Activated CD4-positive, alpha-beta memory T cell treated with anti-CD3 and anti-CD28 coated beads, Interleukin-2, amount 10 ng/mL, durations not matched to agents 7 days and 5 days (primary cell): ENCODE results near the gene VTI1A. TPM values are rescaled to one million over a fixed set of nuclear protein-coding genes. Genes with fewer than 3 reads are reported as not detected.
A peak's percentile ranks its signal among the peaks of the same experiment; 100 is the strongest.

Experiments used
- CTCF ChIA-PET: fragments of 350-600 bp; sonication (Branson Sonifier 250); formaldehyde crosslinking; loops from one replicate; lab custom pipeline; 2021; ENCODE audit warnings: antibody characterized with exemption, inconsistent platforms; lab: Charles Lee
- POLR2A ChIA-PET: fragments of 350-600 bp; sonication (Branson Sonifier 250); formaldehyde crosslinking; loops from one replicate; lab custom pipeline; 2021; ENCODE audit warnings: antibody characterized with exemption; lab: Charles Lee
- DNase-seq: peaks from one replicate; pipeline ENCODE4 v3.0.0-alpha.2; 2020
- H3K27ac Mint-ChIP-seq: one replicate; pipeline ENCODE4 v1.8.0; 2021; ENCODE audit warnings: mild to moderate bottlenecking, mixed read lengths
- H3K27me3 Mint-ChIP-seq: one replicate; pipeline ENCODE4 v1.8.0; 2021; ENCODE audit warnings: mixed read lengths
- H3K36me3 Mint-ChIP-seq: one replicate; pipeline ENCODE4 v1.8.0; 2021; ENCODE audit warnings: low read depth, mixed read lengths
- H3K4me1 Mint-ChIP-seq: one replicate; pipeline ENCODE4 v1.8.0; 2021; ENCODE audit warnings: mixed read lengths
- H3K4me3 Mint-ChIP-seq: one replicate; pipeline ENCODE4 v1.8.0; 2021; ENCODE audit warnings: mild to moderate bottlenecking, mixed read lengths
- H3K9me3 Mint-ChIP-seq: one replicate; pipeline ENCODE4 v1.8.0; 2021; ENCODE audit warnings: mixed read lengths
- total RNA-seq, 2 experiments: library from RNA; stranded (reverse); gene quantifications; one replicate each; pipeline ENCODE4 v1.2.3, GENCODE V29; 2021

The VTI1A gene
- total RNA-seq, 2 experiments from 2014 or later: 32.9 to 37.3 TPM

GRCh38 chr10:112429654-112430230 lies 17.3 kb upstream of the VTI1A start:
- H3K4me3 Mint-ChIP-seq: no peak overlapping the region
- CTCF ChIA-PET: interaction anchor here (0.9 to 1.1 kb wide), 2 partner anchors 11 to 16 kb away, joined by 3 read pairs; no protein-coding TSS in a partner anchor
- no peaks in the 10 kb centered on the region for H3K9me3 Mint-ChIP-seq
- H3K36me3 Mint-ChIP-seq: peaks cover 63% of the 10 kb centered on the region
- POLR2A ChIA-PET: interaction anchor here (1.1 to 1.7 kb wide), 2 partner anchors 16 to 17 kb away, joined by 3 to 7 read pairs; partner anchors contain the start of genes VTI1A and ZDHHC6
- H3K4me1 Mint-ChIP-seq: no peaks in the 10 kb centered on the region
- no peak overlapping the region for H3K27ac Mint-ChIP-seq
- no peaks in the 10 kb centered on the region for H3K27me3 Mint-ChIP-seq
- no peak for DNase-seq

DNA sequence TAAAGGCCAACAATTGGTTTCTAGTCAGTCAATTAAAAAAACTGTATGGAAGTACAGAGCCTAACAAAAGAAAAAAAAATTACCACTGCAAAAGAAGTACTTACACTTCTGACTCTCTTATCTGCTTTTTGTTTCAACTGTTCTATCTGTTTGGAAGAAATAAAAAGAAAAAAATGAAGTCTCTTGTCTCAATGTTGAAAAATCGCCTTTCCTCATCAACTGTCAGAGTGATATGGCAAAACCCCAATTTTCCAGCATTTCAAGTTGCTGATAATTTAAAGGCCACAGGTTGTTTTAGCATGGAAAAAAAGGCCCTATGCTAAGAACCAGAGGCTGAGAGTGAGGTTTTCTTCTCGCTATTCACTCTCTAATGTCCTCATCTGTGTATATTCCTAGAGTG lies 13.9 kb upstream of the VTI1A start:
- Mint-ChIP-seq H3K36me3 (peaks cover 47% of the 10 kb centered on the region), H3K27ac (no peak overlapping the region), H3K4me1 (no peaks in the 10 kb centered on the region), H3K4me3 (no peak overlapping the region), H3K9me3 (no peaks in the 10 kb centered on the region), H3K27me3 (no peaks in the 10 kb centered on the region)
- ChIA-PET CTCF (interaction anchor here (1.9 to 3.6 kb wide), 2 partner anchors 112 to 296 kb away, joined by 5 to 22 read pairs; no protein-coding TSS in a partner anchor), POLR2A (interaction anchor here (0.9 to 2.4 kb wide), 2 partner anchors 12 to 14 kb away, joined by 3 to 9 read pairs; partner anchors contain the start of genes VTI1A and ZDHHC6)
- no peak for DNase-seq

- H3K27ac Mint-ChIP-seq: no peak overlapping the region
- no peaks in the 10 kb centered on the region for H3K4me1 Mint-ChIP-seq
- CTCF ChIA-PET: interaction anchor here (1.1 to 3.6 kb wide), 19 partner anchors 8 to 298 kb away, joined by 3 to 22 read pairs (median 5); partner anchors contain the start of genes ACSL5, VTI1A and ZDHHC6
- no peak overlapping the region for H3K4me3 Mint-ChIP-seq
- H3K9me3 Mint-ChIP-seq: no peaks in the 10 kb centered on the region
- no peak for DNase-seq
- POLR2A ChIA-PET: interaction anchor here (1.4 to 2.1 kb wide), 3 partner anchors 10 to 59 kb away, joined by 3 to 14 read pairs (median 5); partner anchors contain the start of genes VTI1A and ZDHHC6
- H3K27me3 Mint-ChIP-seq: no peaks in the 10 kb centered on the region
- H3K36me3 Mint-ChIP-seq: peaks cover 42% of the 10 kb centered on the region
Observed at GRCh38 chr10:112434988-112435619, 11.9 kb upstream of the VTI1A start.

GRCh38 chr10:112438356-112438755 lies 8.7 kb upstream of the VTI1A start:
- no peak overlapping the region for H3K4me3 Mint-ChIP-seq
- no peaks in the 10 kb centered on the region for H3K9me3 Mint-ChIP-seq
- no peaks in the 10 kb centered on the region for H3K27me3 Mint-ChIP-seq
- ChIA-PET POLR2A (interaction anchor here (2.5 kb wide), 1 partner anchor 8 kb away, joined by 14 read pairs; the partner anchor contains the start of genes VTI1A and ZDHHC6), CTCF (no interaction called here)
- H3K4me1 Mint-ChIP-seq: peaks cover 15% of the 10 kb centered on the region
- no peak overlapping the region for H3K27ac Mint-ChIP-seq
- peaks cover 44% of the 10 kb centered on the region for H3K36me3 Mint-ChIP-seq
- no peak for DNase-seq

GRCh38 chr10:112441520-112441919 lies 5.5 kb upstream of the VTI1A start:
- Mint-ChIP-seq H3K4me1 (peaks cover 40% of the 10 kb centered on the region), H3K27ac (no peak overlapping the region), H3K36me3 (peaks cover 49% of the 10 kb centered on the region), H3K9me3 (no peaks in the 10 kb centered on the region), H3K27me3 (no peaks in the 10 kb centered on the region), H3K4me3 (no peak overlapping the region)
- DNase-seq: no peak
- CTCF ChIA-PET: interaction anchor here (1.0 to 2.4 kb wide), 3 partner anchors 12 to 944 kb away, joined by 3 to 7 read pairs (median 3); no protein-coding TSS in a partner anchor
- POLR2A ChIA-PET: no interaction called here

DNA sequence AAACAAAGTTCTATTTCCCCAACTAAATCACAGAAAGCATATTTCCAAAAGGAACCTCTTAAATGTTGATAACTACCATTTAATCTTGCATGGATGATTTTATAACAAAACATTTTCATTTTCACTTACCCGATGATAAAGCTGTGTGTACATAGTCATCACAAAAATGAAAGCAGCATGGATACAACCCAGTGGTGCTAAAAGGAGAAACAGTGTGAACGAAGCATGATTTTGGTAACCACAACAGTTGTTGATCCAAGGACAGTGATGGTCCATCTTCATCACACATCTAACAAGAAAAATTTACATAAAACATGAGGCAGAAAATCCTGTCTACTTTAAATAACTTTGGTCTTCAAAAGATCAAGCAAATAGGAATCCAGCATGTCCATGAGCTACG lies 5.0 kb upstream of the VTI1A start:
- ChIA-PET POLR2A (interaction anchor here (0.9 kb wide), 1 partner anchor 67 kb away, joined by 4 read pairs; no protein-coding TSS in a partner anchor), CTCF (interaction anchor here (2.4 kb wide), 1 partner anchor 29 kb away, joined by 7 read pairs; no protein-coding TSS in a partner anchor)
- no peaks in the 10 kb centered on the region for H3K9me3 Mint-ChIP-seq
- DNase-seq: no peak
- H3K27me3 Mint-ChIP-seq: no peaks in the 10 kb centered on the region
- no peak overlapping the region for H3K4me3 Mint-ChIP-seq
- H3K4me1 Mint-ChIP-seq: peaks cover 40% of the 10 kb centered on the region
- peaks cover 49% of the 10 kb centered on the region for H3K36me3 Mint-ChIP-seq
- peak overlapping the region; percentile 27 for H3K27ac Mint-ChIP-seq

DNA sequence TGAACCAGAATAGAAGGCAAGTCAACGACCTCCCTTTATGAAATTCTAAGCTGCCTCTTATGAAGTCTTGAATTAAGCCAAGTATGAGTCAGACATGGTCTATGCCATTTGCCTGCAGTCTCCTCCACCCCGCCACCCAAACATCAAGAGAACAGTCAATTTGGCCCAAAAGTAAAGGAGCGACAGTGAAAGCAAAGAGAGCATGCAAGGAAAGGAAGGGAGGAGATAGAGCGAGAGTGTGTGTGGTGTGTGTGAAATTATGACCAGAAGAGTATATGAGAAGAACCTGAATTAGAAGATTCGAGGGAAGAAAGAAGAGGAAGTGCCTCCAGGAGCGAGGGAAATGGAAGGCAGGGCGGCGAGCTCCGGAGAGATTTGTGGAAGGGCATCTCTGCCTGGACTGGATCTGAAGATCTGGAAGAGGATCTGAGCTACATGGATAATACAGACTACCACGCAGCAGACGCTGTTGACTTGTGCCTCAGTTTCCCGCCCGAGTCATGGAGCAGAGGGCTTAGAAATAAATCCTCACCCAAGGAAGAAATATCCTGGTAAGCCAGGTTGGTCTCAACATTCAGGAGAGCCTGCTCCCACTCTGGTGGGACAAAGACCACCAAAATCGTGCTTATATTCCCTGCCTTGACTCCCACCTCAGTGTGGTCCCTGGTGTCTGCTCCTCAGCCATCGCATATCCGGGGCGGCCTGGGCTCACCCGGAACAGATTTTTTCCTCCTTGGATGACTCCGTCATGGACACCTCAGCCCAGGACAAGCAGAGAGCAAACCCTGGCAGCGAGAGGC lies 760 bp upstream of the VTI1A start:
- Mint-ChIP-seq H3K27ac (peak overlapping the region; percentile 86), H3K27me3 (no peaks in the 10 kb centered on the region), H3K4me1 (peaks cover 58% of the 10 kb centered on the region), H3K36me3 (peaks cover 44% of the 10 kb centered on the region), H3K4me3 (peak overlapping the region; percentile 87), H3K9me3 (no peaks in the 10 kb centered on the region)
- peak; percentile 17 for DNase-seq
- POLR2A ChIA-PET: interaction anchor here (0.9 to 3.3 kb wide), 18 partner anchors 9 to 1528 kb away, joined by 3 to 53 read pairs (median 6); partner anchors contain the start of genes ACSL5, BBIP1, CASP7 and GPAM
- CTCF ChIA-PET: interaction anchor here (0.8 to 1.5 kb wide), 8 partner anchors 10 to 305 kb away, joined by 3 to 7 read pairs (median 4); no protein-coding TSS in a partner anchor

GRCh38 chr10:112447620-112447928 lies 559 bp downstream of the VTI1A start:
- Mint-ChIP-seq H3K27ac (peak overlapping the region; percentile 86), H3K4me3 (peak overlapping the region; percentile 87), H3K27me3 (no peaks in the 10 kb centered on the region), H3K4me1 (peaks cover 51% of the 10 kb centered on the region), H3K9me3 (no peaks in the 10 kb centered on the region), H3K36me3 (peaks cover 33% of the 10 kb centered on the region)
- POLR2A ChIA-PET: interaction anchor here (0.7 to 3.3 kb wide), 22 partner anchors 9 to 1529 kb away, joined by 3 to 53 read pairs (median 4); partner anchors contain the start of genes ACSL5, BBIP1, CASP7 and SHOC2
- CTCF ChIA-PET: interaction anchor here (0.8 to 1.5 kb wide), 7 partner anchors 9 to 307 kb away, joined by 3 to 7 read pairs (median 4); no protein-coding TSS in a partner anchor
- DNase-seq: no peak

DNA sequence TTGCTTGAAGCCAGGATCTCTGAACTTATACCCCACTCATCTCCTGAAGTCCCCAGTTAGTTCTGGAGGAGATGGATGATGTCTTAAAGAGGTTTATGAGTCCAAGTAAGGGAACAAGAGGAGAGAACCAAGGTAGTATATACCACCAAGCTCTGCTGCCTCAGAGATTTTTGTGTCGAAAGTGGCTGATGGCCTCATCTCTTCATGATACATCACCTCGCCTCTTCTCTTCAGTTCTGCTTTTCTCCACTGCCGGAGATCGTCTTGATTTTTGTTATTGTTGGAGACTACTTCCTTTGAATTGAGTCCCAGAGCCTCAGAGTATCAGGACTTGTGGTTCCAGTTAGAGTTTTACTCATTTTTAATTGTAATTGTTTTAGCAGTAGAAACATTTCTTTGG lies 1.9 kb downstream of the VTI1A start:
- POLR2A ChIA-PET: no interaction called here
- peak overlapping the region; percentile 18 for H3K27ac Mint-ChIP-seq
- peaks cover 32% of the 10 kb centered on the region for H3K36me3 Mint-ChIP-seq

DNA sequence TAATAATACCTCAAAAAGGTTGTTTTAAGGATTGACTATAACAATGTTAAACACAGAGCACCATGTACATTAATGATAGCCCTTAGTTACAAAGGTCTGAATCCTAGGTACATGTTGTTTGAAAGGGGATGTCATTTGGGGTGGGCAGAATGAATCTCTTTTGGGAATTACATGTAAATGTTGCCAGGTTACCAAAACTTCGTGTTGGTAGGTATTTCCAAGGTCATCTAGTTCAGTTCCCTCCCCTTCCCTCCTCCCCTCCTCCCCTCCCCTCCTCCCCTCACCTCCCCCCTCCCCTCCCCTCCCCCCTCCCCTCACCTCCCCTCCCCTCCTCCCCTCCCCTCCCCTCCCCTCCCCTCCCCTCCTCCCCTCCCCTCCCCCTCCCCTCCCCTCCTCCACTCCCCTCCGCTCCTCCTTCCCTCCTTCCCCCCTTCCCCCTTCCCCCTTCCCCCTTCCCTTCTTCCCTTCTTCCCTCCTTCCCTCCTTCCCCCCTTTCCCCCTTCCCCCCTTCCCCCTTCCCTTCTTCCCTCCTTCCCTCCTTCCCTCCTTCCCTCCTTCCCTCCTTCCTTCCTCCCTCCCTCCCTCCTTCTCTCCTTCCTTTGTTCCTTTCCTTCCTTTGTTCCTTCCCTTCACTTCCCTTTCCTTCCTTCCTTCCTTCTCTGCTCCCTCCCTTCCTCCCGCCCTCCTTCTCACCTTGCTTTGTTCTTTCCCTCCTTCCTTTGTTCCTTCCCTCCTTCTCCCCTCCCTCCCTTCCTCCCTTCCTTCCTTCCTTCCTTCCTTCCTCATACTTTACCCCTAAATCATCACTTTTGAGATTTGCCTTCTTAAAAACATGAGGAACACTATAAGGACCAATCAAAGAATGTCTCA lies 8.1 kb downstream of the VTI1A start:
- H3K9me3 Mint-ChIP-seq: no peaks in the 10 kb centered on the region
- DNase-seq: no peak
- POLR2A ChIA-PET: interaction anchor here (2.1 kb wide), 1 partner anchor 8 kb away, joined by 10 read pairs; the partner anchor contains the start of genes VTI1A and ZDHHC6
- H3K36me3 Mint-ChIP-seq: peaks cover 6% of the 10 kb centered on the region
- H3K27me3 Mint-ChIP-seq: no peaks in the 10 kb centered on the region
- H3K4me1 Mint-ChIP-seq: peaks cover 9% of the 10 kb centered on the region
- no peak overlapping the region for H3K27ac Mint-ChIP-seq
- CTCF ChIA-PET: interaction anchor here (0.6 to 1.9 kb wide), 3 partner anchors 9 to 296 kb away, joined by 3 to 13 read pairs (median 3); no protein-coding TSS in a partner anchor
- no peak overlapping the region for H3K4me3 Mint-ChIP-seq

More for the DNA sequence above, 1.9 kb downstream of the VTI1A start:
- no peaks in the 10 kb centered on the region for H3K9me3 Mint-ChIP-seq
- no peaks in the 10 kb centered on the region for H3K27me3 Mint-ChIP-seq
- CTCF ChIA-PET: interaction anchor here (1.5 kb wide), 1 partner anchor 23 kb away, joined by 6 read pairs; no protein-coding TSS in a partner anchor
- peaks cover 41% of the 10 kb centered on the region for H3K4me1 Mint-ChIP-seq
- H3K4me3 Mint-ChIP-seq: peak overlapping the region; percentile 87
- DNase-seq: no peak

DNA sequence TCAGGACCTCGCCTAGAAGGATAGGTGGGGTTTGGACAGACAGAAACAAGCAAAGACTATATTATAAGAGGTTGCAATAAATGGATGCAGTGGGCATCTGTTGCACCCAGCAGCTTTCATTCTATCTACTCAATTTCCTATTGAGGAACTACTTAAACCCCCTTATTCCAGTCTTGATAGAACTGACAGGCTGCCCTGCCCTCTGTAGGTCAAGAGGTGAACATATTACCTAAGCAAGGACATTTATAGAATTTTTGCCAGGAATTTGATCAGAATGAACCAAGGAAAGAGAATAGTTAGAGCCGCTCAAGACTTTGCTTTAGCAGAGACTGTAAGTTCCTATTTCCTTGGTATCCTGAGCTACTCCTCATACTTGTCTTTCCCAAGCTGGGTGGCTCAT lies 9.5 kb downstream of the VTI1A start:
- no peak overlapping the region for H3K27ac Mint-ChIP-seq
- no peak for DNase-seq
- peaks cover 11% of the 10 kb centered on the region for H3K36me3 Mint-ChIP-seq
- peaks cover 10% of the 10 kb centered on the region for H3K4me1 Mint-ChIP-seq
- ChIA-PET CTCF (interaction anchor here (1.1 to 1.9 kb wide), 4 partner anchors 8 to 21 kb away, joined by 3 to 13 read pairs (median 4); partner anchors contain the start of genes VTI1A and ZDHHC6), POLR2A (interaction anchor here (2.1 kb wide), 1 partner anchor 10 kb away, joined by 10 read pairs; the partner anchor contains the start of genes VTI1A and ZDHHC6)
- no peak overlapping the region for H3K4me3 Mint-ChIP-seq
- H3K27me3 Mint-ChIP-seq: no peaks in the 10 kb centered on the region
- H3K9me3 Mint-ChIP-seq: no peaks in the 10 kb centered on the region
